AG04450 (cell line): ENCODE measurements around the gene PEX12. TPM values are rescaled to one million over a fixed set of nuclear protein-coding genes. Genes with fewer than 3 reads are reported as not detected.

ENCODE experiments used
- CTCF ChIA-PET: fragments of 300-600, 350-600 bp; formaldehyde crosslinking; extraction: SDS; loops from one replicate; lab custom pipeline; 2022; ENCODE audit warnings: antibody characterized with exemption, inconsistent platforms; lab: Charles Lee
- POLR2A ChIA-PET: fragments of 350-600 bp; formaldehyde crosslinking; extraction: SDS; loops from one replicate; lab custom pipeline; 2021; ENCODE audit warnings: antibody characterized with exemption, inconsistent platforms; lab: Yijun Ruan, JAX
- DNase-seq: peaks from one replicate; pipeline ENCODE4 v3.0.0-alpha.2; 2011; ENCODE audit warnings: low read depth, low spot score
- H3K27ac ChIP-seq: one replicate; pipeline ENCODE4 v1.5.1; 2012; ENCODE audit warnings: low read depth, low read length, control low read depth
- H3K27me3 ChIP-seq: one replicate; pipeline ENCODE4 v1.6.0; 2012; ENCODE audit warnings: low read length; ENCODE audit not compliant: control insufficient read depth, insufficient read depth
- H3K4me3 ChIP-seq: 2 replicates; pipeline ENCODE4 v1.5.1; 2011; ENCODE audit warnings: mild to moderate bottlenecking, low read depth, low read length, control low read depth
- H3K9me3 ChIP-seq: 2 replicates; pipeline ENCODE4 v1.5.1; 2012; ENCODE audit warnings: low read length; ENCODE audit not compliant: control insufficient read depth, insufficient read depth
- polyA plus RNA-seq: library from polyadenylated mRNA; depleted of rRNA; stranded (reverse); fragments of >200 nt; gene quantifications from 2 replicates; pipeline ENCODE4 v1.2.3, GENCODE V29; 2011
- TF ChIP-seq, protein P1 (sequence below): IDR thresholded peaks from 2 replicates; pipeline ENCODE4 v1.5.1; 2011; ENCODE audit warnings: low read depth, low read length, control low read depth, inconsistent platforms

PEX12 gene
- polyA plus RNA-seq, 1 experiment: 10.2 TPM

DNA sequence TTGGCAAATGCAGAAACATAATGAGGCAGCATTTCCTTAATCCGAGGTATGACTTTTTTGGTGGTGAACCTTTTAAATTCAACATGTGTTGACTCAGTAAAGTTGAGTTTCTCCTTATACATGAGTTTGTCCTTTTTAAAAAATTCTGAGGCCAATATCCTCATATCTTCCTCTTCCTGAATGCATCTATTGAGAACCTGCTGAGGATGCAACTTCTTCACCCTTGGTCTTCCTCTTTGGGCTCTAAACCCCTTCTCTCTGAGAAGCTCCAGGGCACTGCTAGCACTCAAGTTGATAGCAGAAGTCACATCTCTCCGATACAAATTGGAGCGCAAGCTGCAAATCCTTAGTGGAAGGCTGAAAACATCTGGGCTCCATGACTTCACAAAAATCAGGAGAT is 21.0 kb downstream of the PEX12 start:
- Histone ChIP-seq H3K4me3 (no peak overlapping the region), H3K27ac (no peak overlapping the region), H3K9me3 (no peaks in the 10 kb centered on the region), H3K27me3 (peaks cover 14% of the 10 kb centered on the region)
- TF ChIP-seq, protein P1, sequence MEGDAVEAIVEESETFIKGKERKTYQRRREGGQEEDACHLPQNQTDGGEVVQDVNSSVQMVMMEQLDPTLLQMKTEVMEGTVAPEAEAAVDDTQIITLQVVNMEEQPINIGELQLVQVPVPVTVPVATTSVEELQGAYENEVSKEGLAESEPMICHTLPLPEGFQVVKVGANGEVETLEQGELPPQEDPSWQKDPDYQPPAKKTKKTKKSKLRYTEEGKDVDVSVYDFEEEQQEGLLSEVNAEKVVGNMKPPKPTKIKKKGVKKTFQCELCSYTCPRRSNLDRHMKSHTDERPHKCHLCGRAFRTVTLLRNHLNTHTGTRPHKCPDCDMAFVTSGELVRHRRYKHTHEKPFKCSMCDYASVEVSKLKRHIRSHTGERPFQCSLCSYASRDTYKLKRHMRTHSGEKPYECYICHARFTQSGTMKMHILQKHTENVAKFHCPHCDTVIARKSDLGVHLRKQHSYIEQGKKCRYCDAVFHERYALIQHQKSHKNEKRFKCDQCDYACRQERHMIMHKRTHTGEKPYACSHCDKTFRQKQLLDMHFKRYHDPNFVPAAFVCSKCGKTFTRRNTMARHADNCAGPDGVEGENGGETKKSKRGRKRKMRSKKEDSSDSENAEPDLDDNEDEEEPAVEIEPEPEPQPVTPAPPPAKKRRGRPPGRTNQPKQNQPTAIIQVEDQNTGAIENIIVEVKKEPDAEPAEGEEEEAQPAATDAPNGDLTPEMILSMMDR: no peak
- ChIA-PET POLR2A (no interaction called here), CTCF (no interaction called here)
- no peak for DNase-seq

- ChIA-PET POLR2A (no interaction called here), CTCF (interaction anchor here (0.6 to 1.9 kb wide), 4 partner anchors 23 to 243 kb away, joined by 3 to 5 read pairs (median 4); partner anchors contain the start of gene PEX12)
- Histone ChIP-seq H3K27me3 (peaks cover 14% of the 10 kb centered on the region), H3K4me3 (no peak overlapping the region), H3K27ac (no peak overlapping the region), H3K9me3 (no peaks in the 10 kb centered on the region)
- no peak for DNase-seq
- TF ChIP-seq, protein P1: peak; percentile 27; the same call in 1 of the 2 replicates
Observed at GRCh38 chr17:35555691-35556090, 22.7 kb downstream of the PEX12 start.

DNA sequence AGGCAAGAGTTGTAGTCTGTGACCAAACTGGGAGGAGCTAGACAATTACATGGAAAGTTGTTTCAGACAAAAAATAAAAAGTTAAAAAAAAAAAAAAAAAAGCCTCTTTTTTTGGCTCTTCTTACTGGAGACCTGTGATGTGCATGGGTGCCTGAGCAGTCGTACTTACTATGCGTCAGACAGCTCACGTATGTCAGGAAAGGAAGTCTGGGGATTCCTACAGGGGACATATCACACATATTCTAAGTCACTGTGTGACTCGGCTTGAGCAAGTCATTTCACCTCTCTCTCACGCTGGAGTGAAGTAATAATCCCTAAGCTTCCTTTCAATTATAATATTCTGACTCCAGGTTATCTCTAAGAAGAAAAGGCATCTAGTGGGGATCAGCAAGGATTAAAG is 23.7 kb downstream of the PEX12 start:
- H3K4me3 ChIP-seq: no peak overlapping the region
- no peaks in the 10 kb centered on the region for H3K9me3 ChIP-seq
- peaks cover 17% of the 10 kb centered on the region for H3K27me3 ChIP-seq
- TF ChIP-seq, protein P1: no peak
- no peak for DNase-seq
- no peak overlapping the region for H3K27ac ChIP-seq
- CTCF ChIA-PET: interaction anchor here (0.6 to 4.2 kb wide), 6 partner anchors 16 to 443 kb away, joined by 3 to 26 read pairs (median 4); partner anchors contain the start of gene SLFN12L
- POLR2A ChIA-PET: no interaction called here

DNA sequence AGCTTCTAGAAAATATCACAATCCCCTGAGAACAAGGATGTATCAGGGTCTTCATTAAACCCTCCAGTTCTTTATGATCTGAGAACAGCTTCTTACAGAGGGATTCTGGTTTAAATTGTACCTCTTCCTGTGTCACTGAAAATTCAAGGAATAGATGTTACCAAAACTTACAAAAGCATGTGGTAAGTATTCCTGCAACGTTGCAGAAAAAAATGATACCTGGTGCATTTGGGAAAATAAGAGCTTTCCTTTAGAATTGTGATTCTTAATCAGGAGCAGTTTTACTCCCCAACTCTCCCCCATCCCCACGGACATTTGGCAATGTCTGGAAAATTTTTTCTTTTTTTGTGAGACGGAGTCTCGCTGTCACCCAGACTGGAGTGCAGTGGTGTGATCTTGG is 25.1 kb downstream of the PEX12 start:
- TF ChIP-seq, protein P1: no peak
- no peaks in the 10 kb centered on the region for H3K9me3 ChIP-seq
- DNase-seq: no peak
- ChIA-PET CTCF (interaction anchor here (0.6 to 4.2 kb wide), 4 partner anchors 15 to 681 kb away, joined by 3 to 26 read pairs (median 3); partner anchors contain the start of gene SLFN12L), POLR2A (no interaction called here)
- no peak overlapping the region for H3K4me3 ChIP-seq
- no peak overlapping the region for H3K27ac ChIP-seq
- peaks cover 27% of the 10 kb centered on the region for H3K27me3 ChIP-seq

GRCh38 chr17:35548978-35549377 is 29.4 kb downstream of the PEX12 start:
- CTCF ChIA-PET: interaction anchor here (0.6 to 1.4 kb wide), 5 partner anchors 9 to 236 kb away, joined by 3 to 5 read pairs (median 4); no protein-coding TSS in a partner anchor
- H3K27me3 ChIP-seq: peaks cover 35% of the 10 kb centered on the region
- no peaks in the 10 kb centered on the region for H3K9me3 ChIP-seq
- no peak overlapping the region for H3K4me3 ChIP-seq
- TF ChIP-seq, protein P1: no peak
- DNase-seq: no peak
- POLR2A ChIA-PET: no interaction called here
- H3K27ac ChIP-seq: no peak overlapping the region
